Spleen (tissue), 11 donors: ENCODE measurements around the gene SLC1A2. TPM values are rescaled to one million over a fixed set of nuclear protein-coding genes. Genes with fewer than 3 reads are reported as not detected.
A peak's percentile ranks its signal among the peaks of the same experiment; 100 is the strongest.

Experiments used
- DNase-seq: peaks from one replicate; pipeline ENCODE4 v3.0.0-alpha.2; 2020
- H3K27ac ChIP-seq, 8 donors: fragments of 200-600 bp; sonication (generic) in 7 of 8; 1 replicate in 4 of 8; 2 replicates in 4 of 8; pipeline versions ENCODE4 v1.5.0 to v1.8.0; 2016 to 2021; ENCODE audit warnings: inconsistent platforms in 4 of 8, mild to moderate bottlenecking in 4 of 8, moderate library complexity in 1 of 8
- H3K27me3 ChIP-seq, 7 donors: fragments of 200-600 bp; sonication (generic) in 6 of 7; replicated peaks in 1 of 7; 1 replicate in 4 of 7; 2 replicates in 3 of 7; pipeline versions ENCODE4 v1.5.0 to v1.8.0; 2016 to 2021; ENCODE audit warnings: inconsistent platforms in 3 of 7, mild to moderate bottlenecking in 1 of 7
- H3K36me3 ChIP-seq, 6 donors: fragments of 200-600 bp; sonication (generic) in 5 of 6; 1 replicate in 4 of 6; 2 replicates in 2 of 6; pipeline versions ENCODE4 v1.5.0 to v1.8.0; 2016 to 2021; ENCODE audit warnings: inconsistent platforms in 2 of 6
- H3K4me1 ChIP-seq, 6 donors: fragments of 200-600 bp; sonication (generic) in 5 of 6; 1 replicate in 3 of 6; 2 replicates in 3 of 6; pipeline versions ENCODE4 v1.5.0 to v1.8.0; 2016 to 2021; ENCODE audit warnings: inconsistent platforms in 3 of 6
- H3K4me3 ChIP-seq, 8 donors: fragments of 200-600 bp; sonication (generic) in 7 of 8; 1 replicate in 4 of 8; 2 replicates in 4 of 8; pipeline versions ENCODE4 v1.5.0 to v1.8.0; 2016 to 2021; ENCODE audit warnings: inconsistent platforms in 4 of 8, mild to moderate bottlenecking in 4 of 8, moderate library complexity in 2 of 8
- H3K9me3 ChIP-seq, 8 donors: fragments of 200-600 bp; sonication (generic) in 7 of 8; 1 replicate in 4 of 8; 2 replicates in 4 of 8; pipeline versions ENCODE4 v1.5.0 to v1.8.0; 2016 to 2021; ENCODE audit warnings: inconsistent platforms in 4 of 8
- CTCF ChIP-seq, 11 experiments: fragments of 200-600 bp in 7 of 11; fragments of 450-650 bp in 4 of 11; sonication (generic) in 4 of 11; IDR thresholded peaks in 8 of 11; conservative IDR thresholded peaks in 3 of 11; 1 replicate in 7 of 11; 2 replicates in 4 of 11; pipeline versions ENCODE4 v1.4.0 to v1.8.0; 2016 to 2021; ENCODE audit warnings: antibody characterized with exemption in 11 of 11, inconsistent platforms in 4 of 11, mild to moderate bottlenecking in 1 of 11
- POLR2A ChIP-seq, 3 donors: fragments of 450-650 bp; IDR thresholded peaks; one replicate each; pipeline ENCODE4 v1.5.1; 2017; ENCODE audit warnings: antibody characterized with exemption in 3 of 3, mild to moderate bottlenecking in 1 of 3
- POLR2AphosphoS5 ChIP-seq, 3 donors: sonication (generic); formaldehyde crosslinking; IDR thresholded peaks; one replicate each; pipeline ENCODE4 v1.5.1; 2017; ENCODE audit warnings: antibody characterized with exemption in 3 of 3
- WGBS, 5 donors: extraction: QIAGEN DNeasy Blood & Tissue Kit in 3 of 5; methylation state at CpG; one replicate each; pipeline versions ENCODE4 v1.1.5 to v1.1.7; 2013 to 2018; 5-methylcytosine and 5-hydroxymethylcytosine counted together
- intact Hi-C: fragments of 100-400 bp; cut with DNase I; formaldehyde crosslinking; loops from one replicate; pipeline ENCODE4 v1.15.0; 2023; ENCODE audit warnings: low total_unique reads
- polyA plus RNA-seq, 3 donors: library from polyadenylated mRNA; stranded (reverse); fragments of 200-250 nt; gene quantifications; one replicate each; pipeline ENCODE4 v1.2.1, GENCODE V29; 2013
- total RNA-seq, 7 donors: library from RNA; depleted of rRNA in 3 of 7; stranded (reverse); fragments of >200 nt in 3 of 7; fragmentation: NEBNext Ultra II Directional in 4 of 7; extraction: Animal tissue kit (Norgen Biotek cat#: 25700) in 4 of 7; gene quantifications; one replicate each; pipeline versions ENCODE4 v1.1.0 to v1.2.1, GENCODE V29; 2016 to 2021
- donor health status: healthy with polysubstance abuse.
- donor health status: DM: no; HTN: no; CAD: no; lungs with moderate emphysema.
- donor health status: DM: no; HTN: no; CAD: no.
- donor health status: Bipolar disorder and iron deficiency.
- donor health status: healthy.
- donor health status: DM: no; HTN: no; CAD: no.
- donor health status: DM: yes; HTN: yes; CAD: no.

SLC1A2 gene
- total and polyA plus RNA-seq, 10 donors: 0.26 to 3.8 (median 0.93) TPM

GRCh38 chr11:35419830-35420333 is 524 bp upstream of the SLC1A2 start:
- H3K27ac ChIP-seq: no peak overlapping the region
- TF ChIP-seq CTCF (IDR thresholded peaks at IDR 0.05 in 8 of 11, conservative IDR thresholded peaks at IDR 0.05 in 3 of 11): no peak
- no peak for TF ChIP-seq POLR2A (IDR thresholded peaks at IDR 0.05)
- TF ChIP-seq POLR2AphosphoS5 (IDR thresholded peaks at IDR 0.05): no peak
- peak overlapping the region in 7 of 8 donors; percentile 25 to 64 (median 34) for H3K4me3 ChIP-seq
- intact Hi-C loops: no loop called here
- H3K4me1 ChIP-seq: peaks cover 8 to 28% (median 22%) of the 10 kb centered on the region in 6 donors
- no peak for DNase-seq
- 2 to 7% (median 3%) methylated on average over 33 to 41 of the region's 41 CpGs for WGBS, 5 donors
- peaks cover 6 to 99% (median 66%) of the 10 kb centered on the region in 7 donors for H3K27me3 ChIP-seq
- no peaks in the 10 kb centered on the region for H3K36me3 ChIP-seq
- H3K9me3 ChIP-seq: no peaks in the 10 kb centered on the region

- 4 to 8% (median 5%) methylated on average over 60 to 69 of the region's 69 CpGs for WGBS, 5 donors
- Histone ChIP-seq H3K36me3 (no peaks in the 10 kb centered on the region), H3K27ac (no peak overlapping the region), H3K9me3 (no peaks in the 10 kb centered on the region), H3K4me1 (peaks cover 8 to 28% (median 22%) of the 10 kb centered on the region in 6 donors), H3K27me3 (peaks cover 6 to 94% (median 64%) of the 10 kb centered on the region in 7 donors), H3K4me3 (peak overlapping the region; percentile 9 to 64 (median 34))
- no peak for DNase-seq
- intact Hi-C loops: no loop called here
- no peak for TF ChIP-seq POLR2AphosphoS5 (IDR thresholded peaks at IDR 0.05)
- TF ChIP-seq POLR2A (IDR thresholded peaks at IDR 0.05): no peak
- TF ChIP-seq CTCF (IDR thresholded peaks at IDR 0.05 in 8 of 11, conservative IDR thresholded peaks at IDR 0.05 in 3 of 11): no peak
Measured at GRCh38 chr11:35418282-35419183, 825 bp downstream of the SLC1A2 start.

- no peaks in the 10 kb centered on the region for H3K36me3 ChIP-seq
- no peak for DNase-seq
- intact Hi-C loops: no loop called here
- H3K4me3 ChIP-seq: no peak overlapping the region
- H3K27me3 ChIP-seq: peaks cover 6 to 69% (median 46%) of the 10 kb centered on the region in 7 donors
- peaks cover 8 to 24% (median 22%) of the 10 kb centered on the region in 6 donors for H3K4me1 ChIP-seq
- 50 to 67% (median 63%) methylated on average over 2 of the region's 2 CpGs for WGBS, 5 donors
- H3K27ac ChIP-seq: no peak overlapping the region
- no peaks in the 10 kb centered on the region for H3K9me3 ChIP-seq
- no peak for TF ChIP-seq POLR2A (IDR thresholded peaks at IDR 0.05)
- TF ChIP-seq CTCF (IDR thresholded peaks at IDR 0.05 in 8 of 11, conservative IDR thresholded peaks at IDR 0.05 in 3 of 11): no peak
- no peak for TF ChIP-seq POLR2AphosphoS5 (IDR thresholded peaks at IDR 0.05)
Measured at GRCh38 chr11:35415487-35415886, 3.9 kb downstream of the SLC1A2 start.

- Histone ChIP-seq H3K4me1 (peaks cover 7 to 17% (median 15%) of the 10 kb centered on the region in 6 donors), H3K27me3 (peaks cover 6 to 65% (median 39%) of the 10 kb centered on the region in 7 donors), H3K9me3 (no peaks in the 10 kb centered on the region), H3K27ac (no peak overlapping the region), H3K4me3 (no peak overlapping the region), H3K36me3 (no peaks in the 10 kb centered on the region)
- DNase-seq: no peak
- intact Hi-C loops: no loop called here
- WGBS, 5 donors: 43 to 62% (median 47%) methylated on average over 2 of the region's 2 CpGs
- no peak for TF ChIP-seq POLR2AphosphoS5 (IDR thresholded peaks at IDR 0.05)
- no peak for TF ChIP-seq POLR2A (IDR thresholded peaks at IDR 0.05)
- TF ChIP-seq CTCF (IDR thresholded peaks at IDR 0.05 in 8 of 11, conservative IDR thresholded peaks at IDR 0.05 in 3 of 11): no peak
Measured at GRCh38 chr11:35414776-35415175, 4.6 kb downstream of the SLC1A2 start.
